Lower lobe of right lung (tissue), 2 donors: Measurements from ENCODE around the gene FGF18. TPM values are rescaled to one million over a fixed set of nuclear protein-coding genes. Genes with fewer than 3 reads are reported as not detected.

Source experiments
- ATAC-seq, 2 donors: fragments of 200-7000 bp; cut with Tn5 transposase; one replicate each; pipeline ENCODE4 v1.9.1; 2020 to 2022; ENCODE audit warnings: mild to moderate bottlenecking in 2 of 2, moderate library complexity in 2 of 2
- DNase-seq: peaks from one replicate; pipeline ENCODE4 v3.0.0-alpha.2; 2020
- H3K27ac ChIP-seq: fragments of 200-600 bp; one replicate; pipeline ENCODE4 v1.8.0; 2022
- H3K27me3 ChIP-seq: fragments of 200-600 bp; one replicate; pipeline ENCODE4 v1.8.0; 2022; ENCODE audit warnings: low read depth
- H3K36me3 ChIP-seq: fragments of 200-600 bp; one replicate; pipeline ENCODE4 v1.8.0; 2022; ENCODE audit warnings: mild to moderate bottlenecking
- H3K4me1 ChIP-seq: fragments of 200-600 bp; one replicate; pipeline ENCODE4 v1.8.0; 2022
- H3K4me3 ChIP-seq: fragments of 200-600 bp; one replicate; pipeline ENCODE4 v1.8.0; 2022; ENCODE audit warnings: mild to moderate bottlenecking
- H3K9me3 ChIP-seq: fragments of 200-600 bp; one replicate; pipeline ENCODE4 v1.8.0; 2022
- CTCF ChIP-seq: fragments of 200-600 bp; IDR thresholded peaks from one replicate; pipeline ENCODE4 v1.8.0; 2022; ENCODE audit warnings: antibody characterized with exemption, mild to moderate bottlenecking
- intact Hi-C: fragments of 100-400 bp; cut with DNase I; formaldehyde crosslinking; loops from one replicate; pipeline ENCODE4 v1.11.0; 2022
- total RNA-seq: library from RNA; stranded (reverse); fragmentation: NEBNext Ultra II Directional; extraction: Animal tissue kit (Norgen Biotek cat#: 25700); gene quantifications from one replicate; pipeline ENCODE4 v1.2.1, GENCODE V29; 2021
- donor health status: DM: no; HTN: yes; CAD: no; lungs with severe emphysema.

The FGF18 gene
- total RNA-seq, 1 donor from 2014 or later = 2.0 TPM

GRCh38 chr5:171483551-171484135 is 64.2 kb downstream of the FGF18 start:
- intact Hi-C loops = no loop called here
- ATAC-seq = peak; percentile 21 to 43
- no peaks in the 10 kb centered on the region for H3K27me3 ChIP-seq

GRCh38 chr5:171484460-171484899 is 65.0 kb downstream of the FGF18 start:
- DNase-seq = no peak
- peak; percentile 67 for TF ChIP-seq CTCF
- Histone ChIP-seq H3K9me3 (no peaks in the 10 kb centered on the region), H3K27me3 (no peaks in the 10 kb centered on the region), H3K27ac (no peak overlapping the region), H3K36me3 (no peaks in the 10 kb centered on the region), H3K4me3 (no peak overlapping the region), H3K4me1 (no peaks in the 10 kb centered on the region)
- ATAC-seq = peak in 1 of 2 donors; percentile 55
- intact Hi-C loops = no loop called here

More at GRCh38 chr5:171483551-171484135, 64.2 kb downstream of the FGF18 start:
- H3K9me3 ChIP-seq = no peaks in the 10 kb centered on the region
- no peak for DNase-seq
- no peak overlapping the region for H3K4me3 ChIP-seq
- TF ChIP-seq CTCF = no peak
- no peaks in the 10 kb centered on the region for H3K36me3 ChIP-seq
- no peak overlapping the region for H3K27ac ChIP-seq
- no peaks in the 10 kb centered on the region for H3K4me1 ChIP-seq

GRCh38 chr5:171485668-171486067 is 66.2 kb downstream of the FGF18 start:
- Histone ChIP-seq H3K4me1 (no peaks in the 10 kb centered on the region), H3K27me3 (no peaks in the 10 kb centered on the region), H3K27ac (no peak overlapping the region), H3K9me3 (no peaks in the 10 kb centered on the region), H3K36me3 (no peaks in the 10 kb centered on the region), H3K4me3 (no peak overlapping the region)
- no peak for TF ChIP-seq CTCF
- no peak for DNase-seq
- no peak for ATAC-seq
- intact Hi-C loops = no loop called here

DNA sequence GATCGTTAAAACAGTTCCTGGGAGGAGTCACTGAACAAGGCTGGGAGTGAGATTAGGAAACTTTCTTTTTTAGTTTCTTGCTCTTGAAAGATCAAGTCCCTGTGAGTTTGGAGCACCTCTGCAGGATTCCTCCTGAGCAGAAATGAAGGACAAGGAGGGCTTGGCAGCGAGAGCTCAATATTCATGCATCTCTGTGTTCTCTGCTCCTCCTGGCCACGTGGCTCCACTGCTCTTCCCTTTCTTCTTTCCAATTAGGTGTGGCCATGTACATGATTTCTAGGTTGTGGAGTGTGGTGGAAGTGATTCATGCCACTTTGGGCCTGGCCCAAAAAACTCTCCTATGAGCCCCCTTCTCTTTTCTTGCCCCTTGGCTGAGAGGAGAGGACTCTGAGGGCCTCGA is 67.2 kb downstream of the FGF18 start:
- Histone ChIP-seq H3K27ac (no peak overlapping the region), H3K9me3 (no peaks in the 10 kb centered on the region), H3K4me1 (no peaks in the 10 kb centered on the region), H3K27me3 (no peaks in the 10 kb centered on the region), H3K36me3 (no peaks in the 10 kb centered on the region), H3K4me3 (no peak overlapping the region)
- no peak for TF ChIP-seq CTCF
- ATAC-seq = no peak
- no peak for DNase-seq
- intact Hi-C loops = no loop called here

DNA sequence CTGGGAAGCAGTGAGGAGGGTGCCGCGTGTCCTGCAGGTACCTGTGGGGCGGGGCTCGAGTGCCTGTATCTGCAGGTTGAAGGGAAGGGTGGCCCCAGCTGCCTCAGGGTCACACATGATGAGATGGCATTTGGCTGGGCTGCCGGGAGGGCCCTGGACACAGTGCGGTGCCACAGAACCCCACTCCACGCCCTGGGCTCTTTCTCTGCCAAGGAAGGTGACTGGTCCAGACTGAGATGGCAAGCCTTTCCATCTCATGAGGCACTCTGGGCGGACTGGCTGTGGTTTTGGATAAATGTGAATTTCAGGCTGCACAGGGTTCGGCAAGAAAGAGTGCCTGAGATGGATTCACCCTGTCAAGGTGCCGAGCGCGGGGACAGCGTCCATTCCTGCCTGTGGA is 69.4 kb downstream of the FGF18 start:
- ATAC-seq (no peak), DNase-seq (no peak)
- Histone ChIP-seq H3K9me3 (no peaks in the 10 kb centered on the region), H3K36me3 (no peaks in the 10 kb centered on the region), H3K27me3 (no peaks in the 10 kb centered on the region), H3K4me3 (no peak overlapping the region), H3K27ac (no peak overlapping the region), H3K4me1 (no peaks in the 10 kb centered on the region)
- no peak for TF ChIP-seq CTCF
- intact Hi-C loops = no loop called here
